ENCODE results near the gene CHCHD10.
"Not testable (repeated sequence)": the region's sequence is repeated elsewhere in the genome, so short reads cannot be mapped to it uniquely, and the experiment has no call there.

CHCHD10 gene

DNA sequence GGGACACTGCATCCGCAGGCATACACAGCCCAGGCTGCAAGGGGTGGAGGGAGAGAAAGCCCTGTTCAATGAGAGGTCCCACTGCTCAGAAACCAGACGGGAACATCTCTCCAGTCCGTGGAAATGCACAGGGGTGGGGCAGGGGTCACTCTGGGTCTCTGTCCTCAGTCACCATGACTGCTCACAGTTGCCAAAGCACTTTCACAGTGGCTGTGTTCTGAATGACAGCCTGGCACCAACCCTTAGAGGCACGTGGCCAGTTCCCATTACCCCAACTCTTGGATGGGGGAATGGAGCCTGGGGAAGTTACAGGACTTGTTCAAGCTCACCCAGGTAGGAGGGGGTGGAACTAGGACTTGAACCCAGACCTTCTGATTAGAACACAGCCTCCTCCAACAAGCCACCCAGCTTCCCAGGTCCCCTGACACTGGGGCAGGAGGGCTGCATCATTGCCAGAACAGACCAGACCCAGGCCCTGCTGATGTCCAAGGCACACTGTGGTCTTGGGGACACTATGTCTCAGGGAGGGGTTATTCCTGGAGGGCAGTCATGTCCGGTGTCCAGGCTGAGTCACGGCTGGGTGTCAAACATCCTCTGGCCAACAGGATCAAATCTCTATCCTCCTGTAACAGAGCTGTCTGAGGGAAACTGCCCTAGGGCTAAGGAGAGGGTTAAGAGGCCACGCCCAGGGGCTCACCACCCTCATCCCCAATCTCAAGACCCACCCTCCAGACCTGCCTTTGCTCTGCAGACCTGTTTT lies 25.1 kb downstream of the CHCHD10 start:
- TF ChIP-seq, protein P1, sequence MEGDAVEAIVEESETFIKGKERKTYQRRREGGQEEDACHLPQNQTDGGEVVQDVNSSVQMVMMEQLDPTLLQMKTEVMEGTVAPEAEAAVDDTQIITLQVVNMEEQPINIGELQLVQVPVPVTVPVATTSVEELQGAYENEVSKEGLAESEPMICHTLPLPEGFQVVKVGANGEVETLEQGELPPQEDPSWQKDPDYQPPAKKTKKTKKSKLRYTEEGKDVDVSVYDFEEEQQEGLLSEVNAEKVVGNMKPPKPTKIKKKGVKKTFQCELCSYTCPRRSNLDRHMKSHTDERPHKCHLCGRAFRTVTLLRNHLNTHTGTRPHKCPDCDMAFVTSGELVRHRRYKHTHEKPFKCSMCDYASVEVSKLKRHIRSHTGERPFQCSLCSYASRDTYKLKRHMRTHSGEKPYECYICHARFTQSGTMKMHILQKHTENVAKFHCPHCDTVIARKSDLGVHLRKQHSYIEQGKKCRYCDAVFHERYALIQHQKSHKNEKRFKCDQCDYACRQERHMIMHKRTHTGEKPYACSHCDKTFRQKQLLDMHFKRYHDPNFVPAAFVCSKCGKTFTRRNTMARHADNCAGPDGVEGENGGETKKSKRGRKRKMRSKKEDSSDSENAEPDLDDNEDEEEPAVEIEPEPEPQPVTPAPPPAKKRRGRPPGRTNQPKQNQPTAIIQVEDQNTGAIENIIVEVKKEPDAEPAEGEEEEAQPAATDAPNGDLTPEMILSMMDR (IDR thresholded peaks at IDR 0.05; ENCODE audit: low read depth, low read length, missing control alignments) = no peak
- DNase-seq (ENCODE audit: low read depth) = no peak
- H3K4me3 ChIP-seq (ENCODE audit: low read depth, low read length) = no peak overlapping the region

DNA sequence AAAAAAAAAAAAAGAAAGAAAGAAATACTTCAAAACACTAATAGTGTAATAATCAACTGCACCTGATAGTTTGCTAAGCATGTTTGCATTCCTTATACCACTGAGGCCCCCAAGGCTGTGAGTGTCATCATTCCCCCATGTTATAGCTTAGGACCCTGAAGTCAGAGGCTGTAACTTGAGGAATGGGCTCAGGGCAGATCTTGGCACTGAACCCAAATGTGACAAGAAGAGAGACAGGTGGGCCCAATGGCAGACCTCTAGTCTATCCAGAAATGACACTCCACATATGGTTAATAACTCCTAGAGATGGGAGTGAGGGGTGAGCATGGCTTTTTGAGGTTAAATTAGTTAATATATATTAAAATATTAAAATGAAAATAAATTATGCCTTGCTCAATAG lies 30.1 kb downstream of the CHCHD10 start:
- TF ChIP-seq, protein P1 (IDR thresholded peaks at IDR 0.05; ENCODE audit: low read depth, low read length, missing control alignments) = no peak
- DNase-seq (ENCODE audit: low read depth) = no peak
- H3K4me3 ChIP-seq (ENCODE audit: low read depth, low read length) = no peak overlapping the region

DNA sequence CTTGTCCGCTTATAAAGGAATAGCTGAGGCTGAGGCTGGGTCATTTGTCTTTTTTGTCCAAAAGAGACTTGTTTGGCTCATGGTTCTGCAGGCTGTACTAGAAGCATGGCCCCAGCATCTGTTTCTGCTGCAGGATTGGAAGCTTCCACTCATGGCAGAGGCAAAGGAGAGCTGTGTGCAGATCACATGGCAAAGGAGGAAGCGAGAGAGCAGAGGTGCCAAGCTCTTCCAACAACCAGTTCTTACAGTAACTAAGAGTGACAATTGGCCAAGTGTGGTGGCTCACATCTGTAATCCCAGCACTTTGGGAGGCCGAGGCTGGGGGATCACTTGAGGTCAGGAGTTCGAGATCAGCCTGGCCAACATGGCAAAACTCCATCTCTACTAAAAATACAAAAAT lies 39.7 kb downstream of the CHCHD10 start:
- not testable (repeated sequence) for DNase-seq (ENCODE audit: low read depth); H3K4me3 ChIP-seq (ENCODE audit: low read depth, low read length)

DNA sequence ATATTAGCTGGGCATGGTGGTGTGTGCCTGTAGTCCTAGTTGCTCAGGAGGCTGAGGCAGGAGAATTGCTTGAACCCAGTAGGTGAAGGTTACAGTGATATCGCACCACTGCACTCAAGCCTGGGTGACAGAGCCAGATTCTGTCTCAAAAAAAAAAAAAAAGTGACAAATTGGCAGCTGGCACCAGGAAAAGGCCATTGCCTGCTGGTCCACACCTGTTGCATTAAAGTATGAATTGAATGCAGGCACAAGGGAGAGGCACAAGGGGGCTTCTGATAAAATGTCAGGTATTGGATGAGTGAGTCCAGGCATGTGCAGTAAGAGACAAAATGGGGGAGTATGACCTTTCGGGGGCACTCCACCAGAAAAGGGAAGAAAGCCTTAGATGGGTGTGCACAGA lies 45.0 kb downstream of the CHCHD10 start:
- TF ChIP-seq, protein P1 (IDR thresholded peaks at IDR 0.05; ENCODE audit: low read depth, low read length, missing control alignments) = no peak
- no peak overlapping the region for H3K4me3 ChIP-seq (ENCODE audit: low read depth, low read length)
- DNase-seq (ENCODE audit: low read depth) = no peak

DNA sequence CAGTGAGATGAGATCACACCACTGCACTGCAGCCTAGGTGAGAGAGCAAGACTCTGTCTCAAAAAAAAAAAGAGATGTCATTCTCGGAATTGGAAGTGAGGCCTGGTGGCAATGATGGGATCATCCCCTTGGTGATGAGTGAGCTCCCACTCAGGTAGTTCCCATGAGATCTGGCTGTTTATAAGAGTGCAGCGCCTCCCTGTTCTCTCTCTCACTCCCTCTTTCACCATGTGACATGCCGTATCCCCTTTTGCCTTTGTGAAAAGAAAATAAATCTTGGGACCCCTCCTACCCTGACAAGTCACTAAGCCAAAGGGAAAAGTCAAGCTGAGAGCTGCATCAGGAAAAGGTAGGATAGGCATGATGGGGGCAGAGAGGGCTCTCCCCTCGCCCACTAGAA lies 45.6 kb downstream of the CHCHD10 start:
- DNase-seq (ENCODE audit: low read depth) = no peak
- TF ChIP-seq, protein P1 (IDR thresholded peaks at IDR 0.05; ENCODE audit: low read depth, low read length, missing control alignments) = no peak
- H3K4me3 ChIP-seq (ENCODE audit: low read depth, low read length) = no peak overlapping the region

DNA sequence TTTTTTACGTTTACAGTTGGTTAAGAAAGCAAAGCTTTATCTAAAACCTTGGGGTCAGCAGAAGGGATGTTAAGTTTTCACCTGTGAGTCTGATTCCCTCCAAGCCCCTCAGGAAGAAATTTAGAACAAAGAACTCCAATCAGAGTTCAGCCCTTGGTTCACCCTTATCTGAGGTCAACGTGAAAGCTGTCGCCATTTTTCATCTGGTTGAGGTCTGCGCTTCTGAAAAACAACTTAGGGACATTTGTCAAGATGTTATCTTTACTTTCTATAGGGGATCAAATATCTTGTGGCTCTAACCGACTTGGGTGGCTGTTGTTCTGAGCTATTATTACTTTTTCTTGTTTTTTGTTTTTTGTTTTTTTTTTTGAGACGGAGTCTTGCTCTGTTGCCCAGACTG lies 46.9 kb downstream of the CHCHD10 start:
- no peak overlapping the region for H3K4me3 ChIP-seq (ENCODE audit: low read depth, low read length)
- no peak for DNase-seq (ENCODE audit: low read depth)
- TF ChIP-seq, protein P1 (IDR thresholded peaks at IDR 0.05; ENCODE audit: low read depth, low read length, missing control alignments) = no peak

DNA sequence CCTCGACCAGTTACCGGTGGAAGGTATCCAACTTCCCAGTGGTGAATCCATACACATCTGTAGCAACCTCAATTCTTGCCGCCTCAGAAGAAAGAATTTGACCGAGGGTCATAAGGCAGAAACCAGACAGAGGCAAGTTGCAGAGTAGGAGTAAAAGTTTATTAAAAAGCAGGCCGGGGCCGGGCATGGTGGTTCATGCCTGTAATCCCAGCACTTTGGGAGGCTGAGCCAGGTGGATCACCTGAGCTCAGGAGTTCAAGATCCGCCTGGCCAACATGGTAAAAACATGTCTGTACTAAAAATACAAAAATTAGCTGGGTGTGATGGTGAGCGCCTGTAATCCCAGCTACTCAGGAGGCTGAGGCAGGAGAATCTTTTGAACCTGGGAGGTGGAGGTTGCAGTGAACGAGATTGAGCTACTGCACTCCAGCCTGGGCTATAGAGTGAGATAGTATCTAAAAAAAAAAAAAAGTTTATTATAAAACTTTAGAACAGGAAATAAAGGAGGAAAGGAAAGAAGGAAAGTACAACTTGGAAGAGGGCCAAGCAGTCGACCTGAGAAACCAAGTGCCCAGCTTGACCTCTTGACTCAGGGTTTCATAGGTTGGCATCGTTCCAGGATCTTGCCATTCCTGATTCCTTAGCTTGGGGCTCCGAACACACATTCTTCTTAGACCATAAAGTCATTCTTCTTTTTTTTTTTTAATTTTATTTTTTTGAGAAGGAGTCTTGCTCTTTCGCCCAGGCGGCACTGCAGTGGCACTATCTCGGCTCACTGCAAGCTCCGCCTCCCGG lies 49.2 kb downstream of the CHCHD10 start:
- DNase-seq (ENCODE audit: low read depth) = no peak

More for the DNA sequence above, 49.2 kb downstream of the CHCHD10 start:
- TF ChIP-seq, protein P1 (IDR thresholded peaks at IDR 0.05; ENCODE audit: low read depth, low read length, missing control alignments) = no peak
- no peak overlapping the region for H3K4me3 ChIP-seq (ENCODE audit: low read depth, low read length)
